Upper lobe of right lung (tissue), 1 donor: Measurements from ENCODE around the gene KAZALD1. TPM values are rescaled to one million over a fixed set of nuclear protein-coding genes. Genes with fewer than 3 reads are reported as not detected.
A peak's percentile ranks its signal among the peaks of the same experiment; 100 is the strongest.

Experiments
- ATAC-seq: fragments of 200-7000 bp; cut with Tn5 transposase; one replicate; pipeline ENCODE4 v1.9.1; 2020; ENCODE audit warnings: mild to moderate bottlenecking, moderate library complexity
- DNase-seq: peaks from one replicate; pipeline ENCODE4 v3.0.0-alpha.2; 2020
- H3K27ac ChIP-seq: fragments of 200-600 bp; one replicate; pipeline ENCODE4 v1.8.0; 2022
- H3K27me3 ChIP-seq: fragments of 200-600 bp; one replicate; pipeline ENCODE4 v1.8.0; 2022; ENCODE audit warnings: mild to moderate bottlenecking
- H3K36me3 ChIP-seq: fragments of 200-600 bp; one replicate; pipeline ENCODE4 v1.8.0; 2022
- H3K4me1 ChIP-seq: fragments of 200-600 bp; one replicate; pipeline ENCODE4 v1.8.0; 2022
- H3K4me3 ChIP-seq: fragments of 200-600 bp; one replicate; pipeline ENCODE4 v1.8.0; 2022; ENCODE audit warnings: mild to moderate bottlenecking
- H3K9me3 ChIP-seq: fragments of 200-600 bp; one replicate; pipeline ENCODE4 v1.8.0; 2022
- CTCF ChIP-seq: fragments of 200-600 bp; IDR thresholded peaks from one replicate; pipeline ENCODE4 v1.8.0; 2022; ENCODE audit warnings: antibody characterized with exemption
- intact Hi-C: fragments of 100-400 bp; cut with DNase I; formaldehyde crosslinking; loops from one replicate; pipeline ENCODE4 v1.11.0; 2022
- long read RNA-seq: library from polyadenylated mRNA; unstranded; transcript quantifications from one replicate; pipeline ENCODE4 v2.0.0, GENCODE V29; 2021
- total RNA-seq: library from RNA; stranded (reverse); fragmentation: NEBNext Ultra II Directional; extraction: Animal tissue kit (Norgen Biotek cat#: 25700); gene quantifications from one replicate; pipeline ENCODE4 v1.2.1, GENCODE V29; 2021
- donor health status: DM: no; HTN: yes; CAD: no; lungs with severe emphysema.

Gene KAZALD1, protein sequence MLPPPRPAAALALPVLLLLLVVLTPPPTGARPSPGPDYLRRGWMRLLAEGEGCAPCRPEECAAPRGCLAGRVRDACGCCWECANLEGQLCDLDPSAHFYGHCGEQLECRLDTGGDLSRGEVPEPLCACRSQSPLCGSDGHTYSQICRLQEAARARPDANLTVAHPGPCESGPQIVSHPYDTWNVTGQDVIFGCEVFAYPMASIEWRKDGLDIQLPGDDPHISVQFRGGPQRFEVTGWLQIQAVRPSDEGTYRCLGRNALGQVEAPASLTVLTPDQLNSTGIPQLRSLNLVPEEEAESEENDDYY
- 8.4 TPM for total RNA-seq
- long read RNA-seq, partial matches to known transcripts = 0 of 2 reads
- long read RNA-seq, other reads (novel, unspliced or antisense) = 1 of 2 reads

DNA sequence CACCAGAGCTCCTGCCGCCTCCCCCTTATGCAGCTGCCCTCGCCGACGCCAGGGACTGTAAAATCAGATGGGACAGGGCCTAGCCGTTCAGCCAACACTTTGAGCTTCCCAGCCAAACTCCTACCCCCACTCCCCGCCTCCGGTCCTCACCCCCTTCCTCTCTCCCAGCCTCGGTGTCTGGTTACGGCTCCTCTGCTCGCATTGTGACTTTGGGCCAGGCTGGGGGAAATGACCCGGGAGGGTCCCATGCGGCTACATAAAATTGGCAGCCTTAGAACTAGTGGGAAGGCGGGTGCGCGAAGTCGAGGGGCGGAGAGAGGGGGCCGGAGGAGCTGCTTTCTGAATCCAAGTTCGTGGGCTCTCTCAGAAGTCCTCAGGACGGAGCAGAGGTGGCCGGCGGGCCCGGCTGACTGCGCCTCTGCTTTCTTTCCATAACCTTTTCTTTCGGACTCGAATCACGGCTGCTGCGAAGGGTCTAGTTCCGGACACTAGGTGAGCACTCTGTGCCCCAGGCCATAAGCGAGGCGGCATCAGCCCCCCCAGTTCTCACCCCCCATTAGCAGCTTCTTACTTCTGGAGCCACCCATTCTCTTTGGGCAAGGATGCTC is at the start of gene KAZALD1:
TSS of gene KAZALD1 (plus strand) at position 366 of the 608 bp plus-strand sequence. CDS start 604 bp downstream, outside the sequence.
- DNase-seq (no peak), ATAC-seq (peak; percentile 6)
- peak within 1 kb of the TSS; percentile 98 for H3K27ac ChIP-seq

GRCh38 chr10:101012525-101013364 is 49.0 kb upstream of the KAZALD1 start:
- intact Hi-C loops = no loop called here
- peak; percentile 92 for ATAC-seq
- no peak overlapping the region for H3K27ac ChIP-seq

More for the DNA sequence above, at the start of gene KAZALD1:
- Histone ChIP-seq H3K4me3 (peak within 1 kb of the TSS; percentile 81), H3K4me1 (peaks cover 47% of the 10 kb centered on the region), H3K36me3 (no peaks in the 10 kb centered on the region), H3K9me3 (no peaks in the 10 kb centered on the region), H3K27me3 (no peaks in the 10 kb centered on the region)
- no peak for TF ChIP-seq CTCF
- intact Hi-C loops = no loop called here

DNA sequence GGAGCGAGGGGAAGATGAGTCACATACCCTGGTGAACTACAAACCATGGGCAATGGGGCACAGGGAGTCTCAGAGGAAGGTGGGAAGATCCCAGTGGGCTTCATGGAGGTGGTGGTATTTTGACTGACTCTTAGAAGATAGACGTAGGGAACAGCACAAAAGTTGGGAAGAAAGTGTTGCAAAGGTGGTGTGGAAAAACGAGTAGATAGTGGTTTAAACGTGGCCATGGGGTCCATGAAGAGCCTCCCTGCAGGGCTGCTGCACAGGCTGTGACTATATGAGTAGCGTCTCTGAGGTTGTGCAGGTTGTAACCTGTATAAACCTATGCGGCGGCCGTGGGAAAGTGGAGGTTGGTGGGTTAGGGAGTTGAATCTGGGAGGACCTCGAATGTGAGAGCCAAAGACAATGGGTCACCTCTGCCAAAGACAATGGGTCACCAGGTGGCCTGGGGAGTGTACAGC is 48.4 kb upstream of the KAZALD1 start:
- intact Hi-C loops = no loop called here
- no peak for ATAC-seq
- H3K27ac ChIP-seq = no peak overlapping the region

More at GRCh38 chr10:101012525-101013364, 49.0 kb upstream of the KAZALD1 start:
- Histone ChIP-seq H3K9me3 (no peaks in the 10 kb centered on the region), H3K4me1 (peaks cover 20% of the 10 kb centered on the region), H3K4me3 (no peak overlapping the region), H3K27me3 (peaks cover 9% of the 10 kb centered on the region), H3K36me3 (no peaks in the 10 kb centered on the region)
- TF ChIP-seq CTCF = peak; percentile 93
- peak; percentile 91 for DNase-seq

DNA sequence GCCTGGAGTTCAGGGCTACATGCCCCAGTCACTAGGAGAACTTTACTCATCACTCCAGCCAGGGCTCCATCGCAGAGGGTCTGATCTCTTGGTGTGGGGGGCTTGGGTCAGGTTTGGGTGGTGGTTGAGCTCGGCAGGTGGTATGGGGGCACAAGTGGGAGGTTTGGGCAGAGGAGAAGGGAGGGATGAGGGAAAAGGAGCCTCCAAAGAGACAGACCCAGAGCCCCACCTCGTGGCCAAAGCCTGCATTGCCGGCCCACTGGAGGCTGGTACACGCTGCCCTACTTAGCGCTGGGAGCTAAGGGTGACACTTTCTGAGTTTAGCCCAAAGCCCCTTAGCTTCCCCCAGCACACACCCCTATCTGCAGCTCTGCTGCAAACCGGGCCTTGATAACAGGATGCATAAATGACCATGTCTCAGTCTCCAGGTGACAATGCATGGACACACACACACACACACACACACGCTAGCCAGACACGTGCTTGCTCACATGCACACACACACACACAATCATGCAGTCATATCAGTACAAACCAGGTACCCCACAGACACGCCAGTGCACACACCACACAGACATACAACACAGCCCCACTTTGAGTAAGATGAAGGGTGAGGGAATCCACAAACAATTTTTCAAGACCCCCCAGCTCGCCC is 47.4 kb upstream of the KAZALD1 start:
- Histone ChIP-seq H3K27me3 (peaks cover 17% of the 10 kb centered on the region), H3K27ac (no peak overlapping the region), H3K9me3 (no peaks in the 10 kb centered on the region), H3K36me3 (no peaks in the 10 kb centered on the region), H3K4me3 (no peak overlapping the region), H3K4me1 (peaks cover 24% of the 10 kb centered on the region)
- intact Hi-C loops = no loop called here
- ATAC-seq (peak; percentile 78), DNase-seq (peak; percentile 89)
- TF ChIP-seq CTCF = peak; percentile 91

More for the DNA sequence above, 48.4 kb upstream of the KAZALD1 start:
- Histone ChIP-seq H3K4me1 (peaks cover 20% of the 10 kb centered on the region), H3K36me3 (no peaks in the 10 kb centered on the region), H3K4me3 (no peak overlapping the region), H3K9me3 (no peaks in the 10 kb centered on the region), H3K27me3 (peaks cover 9% of the 10 kb centered on the region)
- no peak for TF ChIP-seq CTCF
- DNase-seq = no peak

DNA sequence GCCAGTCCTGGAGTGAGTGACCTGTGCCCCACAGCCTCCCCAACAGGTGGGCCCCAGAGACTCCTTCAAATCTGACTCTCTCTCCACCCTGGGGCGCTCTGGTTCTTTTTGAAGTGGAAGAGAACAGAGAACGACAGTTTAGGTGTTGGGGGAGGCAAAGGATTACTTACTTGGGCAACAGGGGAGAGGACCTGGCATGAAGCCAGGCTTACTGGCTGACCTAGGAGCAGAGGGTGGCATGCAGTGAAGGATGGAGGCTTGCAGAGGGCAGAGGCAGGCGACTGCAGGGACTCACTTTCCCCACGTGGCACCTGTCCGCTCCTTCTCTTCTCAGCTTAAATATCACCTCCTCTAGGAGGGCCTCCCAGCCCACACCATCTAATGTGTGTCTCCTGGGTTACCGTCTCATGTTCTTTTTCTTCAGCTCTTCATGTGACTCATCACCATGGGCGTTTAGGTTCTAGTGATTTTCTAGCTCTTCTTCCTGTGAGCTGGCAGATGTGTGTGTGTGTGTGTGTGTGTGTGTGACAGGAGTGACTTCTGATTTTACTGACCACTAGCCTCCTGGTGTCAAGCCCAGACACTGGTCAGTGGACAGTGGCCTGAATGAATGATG is 46.7 kb upstream of the KAZALD1 start:
- no peaks in the 10 kb centered on the region for H3K9me3 ChIP-seq
- H3K4me3 ChIP-seq = no peak overlapping the region
- no peak overlapping the region for H3K27ac ChIP-seq
- ATAC-seq (no peak), DNase-seq (no peak)
- H3K27me3 ChIP-seq = peaks cover 17% of the 10 kb centered on the region
- no peaks in the 10 kb centered on the region for H3K36me3 ChIP-seq
- intact Hi-C loops = no loop called here
- no peak for TF ChIP-seq CTCF
- peaks cover 24% of the 10 kb centered on the region for H3K4me1 ChIP-seq
